ENCODE measurements around the gene NPAS1. TPM values are rescaled to one million over a fixed set of nuclear protein-coding genes. Genes with fewer than 3 reads are reported as not detected.
A peak's percentile ranks its signal among the peaks of the same experiment; 100 is the strongest.

Gene NPAS1
- total and polyA plus RNA-seq, 2 of the 13 experiments (the other 11 are each of a cell fraction or from before 2014, with no cell fraction given), result 0.35 to 2.9 TPM

DNA sequence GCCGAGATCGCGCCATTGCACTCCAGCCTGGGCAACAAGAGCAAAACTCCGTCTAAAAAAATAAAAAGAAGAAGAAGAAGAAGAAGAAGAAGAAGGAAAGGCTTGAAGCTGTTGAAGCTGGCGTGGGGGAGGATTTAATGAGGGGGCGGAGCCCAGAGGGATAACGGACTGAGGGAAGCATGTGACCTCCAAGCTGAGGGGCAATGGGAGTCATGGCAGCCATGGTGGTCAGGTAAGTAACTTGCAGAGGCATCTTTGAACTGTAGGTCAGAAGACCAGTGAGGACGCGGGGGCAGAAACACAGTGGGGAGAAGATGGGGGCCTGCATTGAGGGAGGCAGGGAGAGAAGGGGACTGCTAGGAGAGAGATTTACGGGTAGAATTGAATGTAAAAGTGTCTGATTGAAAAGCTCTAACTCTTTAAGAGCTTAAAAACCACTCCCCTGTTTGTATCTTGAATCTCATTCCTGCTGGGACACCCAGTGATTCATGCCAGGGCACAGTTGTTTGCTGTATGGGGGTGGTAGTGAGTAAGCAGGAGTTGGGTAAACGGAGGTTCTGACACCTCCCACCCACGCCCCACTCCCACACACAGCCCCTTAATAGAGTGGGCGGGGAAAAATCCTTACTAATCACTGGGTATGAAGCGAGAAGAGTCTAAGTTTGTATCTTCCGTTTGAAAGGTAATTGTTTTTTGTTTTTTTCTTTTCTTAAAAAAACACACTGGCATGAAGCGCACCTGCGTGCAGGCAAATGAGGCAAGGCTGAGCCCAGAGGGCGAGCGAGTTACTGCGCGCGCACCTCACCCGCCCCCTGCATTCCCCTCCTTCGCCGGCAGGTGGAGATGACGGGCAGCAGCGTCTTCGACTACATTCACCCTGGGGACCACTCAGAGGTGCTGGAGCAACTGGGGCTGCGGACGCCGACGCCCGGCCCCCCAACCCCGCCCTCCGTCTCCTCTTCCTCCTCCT, 15.8 kb downstream of the NPAS1 start (continued):
- TF ChIP-seq, protein P1, sequence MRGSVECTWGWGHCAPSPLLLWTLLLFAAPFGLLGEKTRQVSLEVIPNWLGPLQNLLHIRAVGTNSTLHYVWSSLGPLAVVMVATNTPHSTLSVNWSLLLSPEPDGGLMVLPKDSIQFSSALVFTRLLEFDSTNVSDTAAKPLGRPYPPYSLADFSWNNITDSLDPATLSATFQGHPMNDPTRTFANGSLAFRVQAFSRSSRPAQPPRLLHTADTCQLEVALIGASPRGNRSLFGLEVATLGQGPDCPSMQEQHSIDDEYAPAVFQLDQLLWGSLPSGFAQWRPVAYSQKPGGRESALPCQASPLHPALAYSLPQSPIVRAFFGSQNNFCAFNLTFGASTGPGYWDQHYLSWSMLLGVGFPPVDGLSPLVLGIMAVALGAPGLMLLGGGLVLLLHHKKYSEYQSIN (CRISPR knock-in tag; IDR thresholded peaks at IDR 0.05; ENCODE audit: borderline replicate concordance), result no peak
- TF ChIP-seq ZNF12 (CRISPR knock-in tag; IDR thresholded peaks at IDR 0.05), result no peak
- peak; percentile 49; the same call in 1 of the 2 replicates for TF ChIP-seq POLR2G (IDR thresholded peaks at IDR 0.05; ENCODE audit: low read depth, low read length)
- TF ChIP-seq BRCA1 (CRISPR knock-in tag; IDR thresholded peaks at IDR 0.05), result no peak
- no peak for TF ChIP-seq ZNF780A (CRISPR knock-in tag; IDR thresholded peaks at IDR 0.05)
- no peak for TF ChIP-seq HMGA1 (CRISPR knock-in tag; conservative IDR thresholded peaks at IDR 0.05)
- no peak for TF ChIP-seq ZNF589 (CRISPR knock-in tag; conservative IDR thresholded peaks at IDR 0.05)
- no peak for TF ChIP-seq ZFP37 (CRISPR knock-in tag; IDR thresholded peaks at IDR 0.05; ENCODE audit: borderline replicate concordance)
- no peak for TF ChIP-seq ZNF367 (CRISPR knock-in tag; IDR thresholded peaks at IDR 0.05; ENCODE audit: borderline replicate concordance)
- TF ChIP-seq ZNF460 (CRISPR knock-in tag; IDR thresholded peaks at IDR 0.05; ENCODE audit: borderline replicate concordance), result no peak
- no peak for TF ChIP-seq ZNF577 (CRISPR knock-in tag; IDR thresholded peaks at IDR 0.05; ENCODE audit: borderline replicate concordance, low read depth)
- no peak; the same call in 1 of the 2 replicates for TF ChIP-seq ZNF768 (CRISPR knock-in tag; IDR thresholded peaks at IDR 0.05)
- no peak for TF ChIP-seq ZMAT3 (CRISPR knock-in tag; conservative IDR thresholded peaks at IDR 0.05)
- TF ChIP-seq ARNT (IDR thresholded peaks at IDR 0.05), result no peak
- no peak for TF ChIP-seq RORA (CRISPR knock-in tag; IDR thresholded peaks at IDR 0.05)
- no peak; the same call in 1 of the 2 replicates for TF ChIP-seq NFKB2 (CRISPR knock-in tag; IDR thresholded peaks at IDR 0.05; ENCODE audit: borderline replicate concordance)
- no peak for TF ChIP-seq KMT2B (CRISPR knock-in tag; IDR thresholded peaks at IDR 0.05)
- 0 out of 2 replicates have a peak, but pooled peaks have one; percentile 16 for TF ChIP-seq SAFB2 (CRISPR knock-in tag; IDR thresholded peaks at IDR 0.05; ENCODE audit: borderline replicate concordance, low read depth)
- TF ChIP-seq, protein P2, sequence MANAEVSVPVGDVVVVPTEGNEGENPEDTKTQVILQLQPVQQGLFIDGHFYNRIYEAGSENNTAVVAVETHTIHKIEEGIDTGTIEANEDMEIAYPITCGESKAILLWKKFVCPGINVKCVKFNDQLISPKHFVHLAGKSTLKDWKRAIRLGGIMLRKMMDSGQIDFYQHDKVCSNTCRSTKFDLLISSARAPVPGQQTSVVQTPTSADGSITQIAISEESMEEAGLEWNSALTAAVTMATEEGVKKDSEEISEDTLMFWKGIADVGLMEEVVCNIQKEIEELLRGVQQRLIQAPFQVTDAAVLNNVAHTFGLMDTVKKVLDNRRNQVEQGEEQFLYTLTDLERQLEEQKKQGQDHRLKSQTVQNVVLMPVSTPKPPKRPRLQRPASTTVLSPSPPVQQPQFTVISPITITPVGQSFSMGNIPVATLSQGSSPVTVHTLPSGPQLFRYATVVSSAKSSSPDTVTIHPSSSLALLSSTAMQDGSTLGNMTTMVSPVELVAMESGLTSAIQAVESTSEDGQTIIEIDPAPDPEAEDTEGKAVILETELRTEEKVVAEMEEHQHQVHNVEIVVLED (CRISPR knock-in tag; IDR thresholded peaks at IDR 0.05; ENCODE audit: borderline replicate concordance), result no peak
- TF ChIP-seq, protein P3, sequence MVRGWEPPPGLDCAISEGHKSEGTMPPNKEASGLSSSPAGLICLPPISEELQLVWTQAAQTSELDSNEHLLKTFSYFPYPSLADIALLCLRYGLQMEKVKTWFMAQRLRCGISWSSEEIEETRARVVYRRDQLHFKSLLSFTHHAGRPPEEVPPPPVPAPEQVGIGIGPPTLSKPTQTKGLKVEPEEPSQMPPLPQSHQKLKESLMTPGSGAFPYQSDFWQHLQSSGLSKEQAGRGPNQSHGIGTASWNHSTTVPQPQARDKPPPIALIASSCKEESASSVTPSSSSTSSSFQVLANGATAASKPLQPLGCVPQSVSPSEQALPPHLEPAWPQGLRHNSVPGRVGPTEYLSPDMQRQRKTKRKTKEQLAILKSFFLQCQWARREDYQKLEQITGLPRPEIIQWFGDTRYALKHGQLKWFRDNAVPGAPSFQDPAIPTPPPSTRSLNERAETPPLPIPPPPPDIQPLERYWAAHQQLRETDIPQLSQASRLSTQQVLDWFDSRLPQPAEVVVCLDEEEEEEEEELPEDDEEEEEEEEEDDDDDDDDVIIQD (CRISPR knock-in tag; IDR thresholded peaks at IDR 0.05; ENCODE audit: low read depth), result no peak
- no peak for TF ChIP-seq RFXANK (CRISPR knock-in tag; IDR thresholded peaks at IDR 0.05)
- TF ChIP-seq, protein P4, sequence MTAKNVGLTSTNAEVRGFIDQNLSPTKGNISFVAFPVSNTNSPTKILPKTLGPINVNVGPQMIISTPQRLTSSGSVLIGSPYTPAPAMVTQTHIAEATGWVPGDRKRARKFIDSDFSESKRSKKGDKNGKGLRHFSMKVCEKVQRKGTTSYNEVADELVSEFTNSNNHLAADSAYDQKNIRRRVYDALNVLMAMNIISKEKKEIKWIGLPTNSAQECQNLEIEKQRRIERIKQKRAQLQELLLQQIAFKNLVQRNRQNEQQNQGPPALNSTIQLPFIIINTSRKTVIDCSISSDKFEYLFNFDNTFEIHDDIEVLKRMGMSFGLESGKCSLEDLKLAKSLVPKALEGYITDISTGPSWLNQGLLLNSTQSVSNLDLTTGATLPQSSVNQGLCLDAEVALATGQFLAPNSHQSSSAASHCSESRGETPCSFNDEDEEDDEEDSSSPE (CRISPR knock-in tag; IDR thresholded peaks at IDR 0.05), result peak; percentile 36; the same call in 1 of the 2 replicates
